ENCODE results near the gene SLCO1B1.

GRCh38 chr12:21129906-21130305 is 1.1 kb upstream of the SLCO1B1 start:
- TF ChIP-seq CTCF (IDR thresholded peaks at IDR 0.05) (no peak), POLR2A (IDR thresholded peaks at IDR 0.05) (no peak)

Measured in lower leg skin (tissue), 3 donors.